Inflammatory macrophage treated with lipopolysaccharide for 1 hour (primary cell): ENCODE data around the gene GIGYF2.
"Not testable (repeated sequence)": the region's sequence is repeated elsewhere in the genome, so short reads cannot be mapped to it uniquely, and the experiment has no call there.

ENCODE experiments used
- DNase-seq, 2 donors: peaks; one replicate each; pipeline ENCODE4 v3.0.0-alpha.2; 2020 to 2022

GIGYF2 gene

GRCh38 chr2:232697059-232697806 is at the start of gene GIGYF2:
GIGYF2 (plus strand) TSS chr2:232697331; CDS start chr2:232735198, 37,867 bp downstream.
- DNase-seq: peak; percentile 88 to 96

GRCh38 chr2:232649033-232649432 is 48.1 kb upstream of the GIGYF2 start:
- DNase-seq: no peak

GRCh38 chr2:232652505-232652851 is 44.7 kb upstream of the GIGYF2 start:
- no peak for DNase-seq

DNA sequence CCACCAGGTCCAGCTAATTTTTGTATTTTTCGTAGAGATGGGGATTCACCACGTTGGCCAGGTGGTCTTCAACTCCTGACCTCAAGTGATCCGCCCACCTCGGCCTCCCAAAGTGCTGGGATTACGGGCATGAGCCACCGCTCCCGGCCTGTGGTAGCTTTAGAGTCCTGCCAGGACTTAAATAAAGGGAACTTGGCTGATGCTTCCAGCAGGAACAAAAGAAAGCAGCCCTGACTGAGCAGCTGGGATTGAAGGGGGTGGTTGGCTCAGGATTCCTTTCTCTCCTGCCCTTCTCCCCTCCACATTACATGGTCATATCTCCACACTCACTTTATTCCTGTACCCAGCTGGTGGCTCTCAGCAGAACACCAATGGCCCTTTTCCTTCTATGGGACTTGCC is 43.7 kb upstream of the GIGYF2 start:
- no peak for DNase-seq

- DNase-seq: no peak
Measured at GRCh38 chr2:232655392-232655791, 41.7 kb upstream of the GIGYF2 start.

- peak; percentile 22 to 24 for DNase-seq
Measured at GRCh38 chr2:232658217-232658785, 38.8 kb upstream of the GIGYF2 start.

- DNase-seq: no peak
Measured at GRCh38 chr2:232659359-232659758, 37.8 kb upstream of the GIGYF2 start.

DNA sequence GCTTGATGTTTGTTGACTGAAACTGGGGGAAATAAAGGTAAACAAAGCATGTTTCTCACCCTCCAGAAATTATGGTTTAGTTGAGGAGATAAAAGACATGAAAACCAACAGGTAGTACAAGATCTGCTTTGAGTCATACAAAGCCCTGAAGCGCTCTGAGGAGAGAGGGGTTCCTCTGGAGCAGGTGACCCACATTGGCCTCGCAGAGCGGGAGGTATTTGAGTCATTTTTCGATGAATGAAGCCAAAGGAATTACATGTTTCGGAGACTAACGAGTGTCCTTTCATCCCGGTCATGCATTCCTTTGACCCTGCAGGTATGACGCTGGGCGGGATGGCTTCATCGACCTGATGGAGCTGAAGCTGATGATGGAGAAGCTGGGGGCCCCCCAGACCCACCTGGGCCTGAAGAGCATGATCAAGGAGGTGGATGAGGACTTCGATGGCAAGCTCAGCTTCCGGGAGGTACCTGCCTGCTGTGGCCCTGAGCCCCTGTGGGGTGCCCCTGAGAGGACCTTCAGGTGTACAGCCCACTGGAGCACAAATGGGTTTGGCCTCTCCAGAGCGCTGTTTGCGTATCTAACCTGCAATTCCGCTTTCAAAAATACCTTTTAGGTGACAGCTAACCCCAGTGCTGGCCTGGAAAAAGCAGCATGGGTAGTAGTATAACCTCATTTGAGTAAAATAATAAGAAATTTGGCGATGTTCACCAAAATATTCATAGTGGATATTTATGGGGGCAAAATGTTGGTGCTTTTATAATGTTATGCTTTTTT is 34.5 kb upstream of the GIGYF2 start:
- DNase-seq: no peak

DNA sequence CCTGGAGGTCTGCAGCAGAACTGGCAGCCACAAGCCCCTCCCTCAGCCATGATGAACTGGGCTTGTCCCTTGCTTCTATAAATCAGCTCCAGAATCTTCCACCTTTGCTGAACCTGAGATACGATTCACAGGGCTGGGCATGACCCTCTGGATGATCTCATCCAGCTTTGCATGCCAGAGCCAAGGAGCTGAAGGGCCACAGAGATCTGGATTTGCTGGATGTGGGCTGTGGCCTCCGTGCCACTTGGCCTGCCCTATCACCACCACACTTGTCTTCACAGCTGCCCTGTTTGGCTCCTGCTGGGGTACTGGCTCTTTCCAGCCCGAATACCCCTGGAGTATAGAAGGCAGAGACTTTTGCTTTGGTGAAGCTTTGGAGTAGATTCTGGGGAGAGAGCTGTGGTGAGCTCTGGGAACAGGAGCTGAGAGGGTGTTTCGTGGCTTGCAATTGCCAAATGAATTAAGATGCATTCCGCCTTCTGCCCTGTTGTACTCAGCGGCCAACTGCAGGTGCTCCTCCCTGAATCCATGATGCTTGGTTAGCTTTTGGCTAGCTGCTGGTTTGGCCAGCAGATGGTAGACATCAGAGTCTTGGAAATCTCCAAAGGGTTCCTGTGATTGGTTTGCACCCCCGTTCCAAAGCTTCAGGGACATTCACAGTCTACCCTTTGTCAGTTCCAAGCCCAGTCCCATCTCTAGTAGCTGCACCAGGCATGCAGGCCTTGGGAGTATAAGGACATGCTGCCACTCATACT is 30.9 kb upstream of the GIGYF2 start:
- no peak for DNase-seq

- no peak for DNase-seq
Measured at GRCh38 chr2:232667989-232668583, 29.0 kb upstream of the GIGYF2 start.

- no peak for DNase-seq
Measured at GRCh38 chr2:232668805-232669444, 28.2 kb upstream of the GIGYF2 start.

DNA sequence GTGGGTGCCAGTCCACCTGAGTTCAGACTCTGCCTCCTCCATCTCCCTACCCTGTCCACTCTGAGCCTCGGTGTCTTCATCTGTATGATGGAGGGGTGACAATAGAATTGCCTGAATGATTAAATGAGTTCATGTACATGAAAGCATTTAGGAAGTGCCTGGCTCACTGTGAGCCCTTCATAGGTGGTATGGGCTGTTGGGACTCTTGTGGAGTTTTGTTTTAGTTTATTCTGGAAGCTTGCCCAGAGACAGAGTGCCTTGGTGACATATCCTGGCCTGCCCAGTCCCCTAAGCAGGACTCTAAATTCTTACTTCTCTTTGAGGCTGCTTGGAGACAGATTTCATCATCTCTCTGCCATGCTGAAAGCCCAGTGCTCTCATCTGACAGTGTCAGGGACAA is 24.5 kb upstream of the GIGYF2 start:
- DNase-seq: no peak

- DNase-seq: no peak
Measured at GRCh38 chr2:232674491-232674890, 22.6 kb upstream of the GIGYF2 start.

DNA sequence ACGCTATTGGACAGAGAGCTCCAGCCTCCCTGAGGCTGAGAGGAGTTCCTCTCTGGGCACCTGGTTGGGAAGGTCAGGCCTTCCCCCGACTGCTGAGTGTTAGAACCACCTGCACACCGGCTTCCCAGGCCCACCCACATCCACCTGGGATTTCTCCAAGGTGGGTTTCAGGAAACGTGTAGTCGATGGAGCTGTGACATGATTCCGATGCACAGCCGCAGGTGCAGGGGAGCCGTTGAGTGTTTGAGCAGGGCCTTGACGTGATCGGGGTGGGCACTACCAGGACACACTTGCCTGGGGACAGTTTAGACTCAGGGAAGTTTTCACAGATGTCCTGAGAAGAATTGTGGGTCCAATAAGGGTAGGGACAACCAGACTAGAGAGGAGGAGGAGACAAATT is 21.8 kb upstream of the GIGYF2 start:
- no peak for DNase-seq

DNA sequence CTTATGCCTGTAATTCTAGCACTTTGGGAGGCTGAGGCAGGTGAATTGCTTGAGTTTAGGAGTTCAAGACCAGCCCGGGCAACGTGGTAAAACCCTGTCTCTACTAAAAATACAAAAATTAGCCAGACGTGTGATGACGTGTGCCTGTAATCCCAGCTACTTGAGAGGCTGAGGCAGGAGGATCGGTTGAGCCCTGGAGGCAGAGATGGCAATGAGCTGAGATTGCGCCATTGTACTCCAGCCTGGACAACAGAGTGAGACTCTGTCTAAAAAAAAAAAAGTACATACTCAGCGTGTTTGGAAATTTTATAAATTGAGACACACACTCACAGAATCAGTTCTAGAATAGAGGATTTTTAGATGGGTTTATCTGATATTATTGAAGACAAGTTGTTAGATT is 17.1 kb upstream of the GIGYF2 start:
- no peak for DNase-seq

DNA sequence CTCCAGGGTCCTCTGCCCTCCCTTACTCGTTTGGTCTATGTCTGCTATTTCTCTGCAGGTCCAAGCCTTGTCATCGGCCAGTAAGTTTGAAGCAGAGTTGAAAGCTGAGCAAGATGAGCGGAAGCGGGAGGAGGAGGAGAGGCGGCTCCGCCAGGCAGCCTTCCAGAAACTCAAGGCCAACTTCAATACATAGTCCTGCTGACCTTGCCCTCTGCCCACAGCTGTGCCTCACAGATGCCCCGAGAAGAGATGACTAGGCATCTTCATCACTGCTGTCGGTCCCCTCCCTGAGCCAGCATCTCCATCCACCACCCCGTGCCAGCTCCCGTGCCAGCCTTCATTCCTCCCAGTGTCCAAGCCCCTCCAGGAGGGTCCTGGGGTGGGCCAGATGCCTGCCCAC is 15.6 kb upstream of the GIGYF2 start:
- DNase-seq: no peak

- DNase-seq: no peak
Measured at GRCh38 chr2:232683368-232683767, 13.8 kb upstream of the GIGYF2 start.

DNA sequence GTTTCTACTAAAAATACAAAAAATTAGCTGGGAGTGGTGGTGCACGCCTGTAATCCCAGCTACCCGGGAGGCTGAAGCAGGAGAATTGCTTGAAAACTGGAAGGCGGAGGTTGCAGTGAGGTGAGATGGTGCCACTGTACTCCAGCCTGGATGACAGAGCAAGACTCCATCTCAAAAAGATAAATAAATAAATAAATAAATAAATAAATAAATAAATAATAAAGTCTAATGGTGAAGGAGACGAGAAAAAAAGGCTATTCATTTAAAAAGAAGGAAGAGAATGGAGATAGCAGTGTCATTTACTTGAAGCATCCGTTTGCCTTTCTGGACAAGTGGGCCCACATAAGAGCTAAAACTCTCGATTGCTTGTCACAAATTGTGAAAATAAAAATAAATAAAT is 11.7 kb upstream of the GIGYF2 start:
- not testable (repeated sequence) for DNase-seq

GRCh38 chr2:232687382-232688160 is 9.6 kb upstream of the GIGYF2 start:
- no peak for DNase-seq

- no peak for DNase-seq
Measured at GRCh38 chr2:232688201-232688600, 8.9 kb upstream of the GIGYF2 start.

DNA sequence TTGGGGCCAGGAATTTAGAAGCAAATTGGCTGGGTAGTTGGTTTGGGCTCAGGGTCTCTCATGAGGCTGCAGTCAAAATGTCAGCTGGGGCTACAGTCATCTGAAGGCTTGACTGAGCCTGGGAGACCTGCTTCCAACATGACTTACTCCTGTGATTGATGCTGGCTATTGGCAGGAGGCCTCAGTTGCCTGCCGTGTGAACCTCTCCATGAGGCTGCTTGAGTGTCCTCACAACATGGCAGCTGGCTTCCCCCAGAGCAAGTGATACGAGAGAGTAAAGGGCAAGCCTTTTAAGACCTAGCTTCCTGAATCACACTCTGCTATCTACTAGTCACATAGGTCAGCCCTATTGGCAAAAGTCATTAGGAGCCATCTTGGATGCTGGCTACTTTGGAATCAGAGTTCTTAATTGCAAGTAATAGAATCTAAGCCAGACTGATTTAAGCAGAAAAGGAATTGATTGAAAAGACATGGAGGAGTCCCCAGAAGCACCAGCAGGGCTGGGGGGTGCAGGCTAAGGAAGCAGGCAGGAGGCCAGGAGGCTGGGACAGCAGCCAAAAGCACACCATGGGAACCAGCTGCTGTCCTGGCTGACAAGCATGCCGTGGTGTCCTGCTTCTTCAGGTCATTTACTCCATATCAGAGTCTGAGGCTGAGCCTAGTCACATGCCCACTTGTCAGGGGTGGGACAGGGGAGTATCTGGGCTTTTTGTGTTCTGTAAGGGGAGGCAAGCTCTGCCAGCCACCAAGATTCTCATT is 7.8 kb upstream of the GIGYF2 start:
- DNase-seq: no peak
